Measurements from ENCODE around the gene P3H2. TPM values are rescaled to one million over a fixed set of nuclear protein-coding genes. Genes with fewer than 3 reads are reported as not detected.

P3H2 gene
- total and polyA plus RNA-seq, 2 of the 4 experiments (the other 2 are of a cell fraction) = 54.7 to 64.3 TPM

DNA sequence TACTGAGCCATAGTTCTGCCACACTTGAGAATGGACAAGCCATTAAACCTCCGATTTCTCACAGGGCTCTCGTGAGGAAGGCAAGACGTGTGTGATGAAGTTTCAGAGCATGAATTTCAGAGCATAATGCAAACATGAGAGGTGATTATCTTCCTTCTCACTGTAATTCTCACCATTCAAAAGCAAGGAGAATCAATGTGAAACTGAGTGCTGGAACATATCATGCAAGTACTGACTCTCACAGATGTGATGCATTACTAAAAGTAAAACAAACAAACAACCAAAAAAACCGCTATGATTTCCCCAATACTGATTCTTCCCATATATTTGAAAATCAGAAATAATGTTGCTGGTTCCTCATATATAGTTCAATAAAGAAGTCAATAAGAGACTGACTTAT, 23.7 kb downstream of the P3H2 start:
- no TSS peak for BruUV-seq (replicated peaks)
- peak overlapping the region; percentile 66; the same call in 1 of the 2 replicates for H3K27ac ChIP-seq (ENCODE audit: insufficient read depth, low read length)
- H4K5ac ChIP-seq (ENCODE audit: low read depth, low read length) = peak overlapping the region; percentile 95
- peak overlapping the region; percentile 77 for H3K4me2 ChIP-seq (ENCODE audit: low read depth, low read length)
- H2AK5ac ChIP-seq (ENCODE audit: low read depth, low read length) = peak overlapping the region; percentile 67; the same call in 1 of the 2 replicates
- H3K18ac ChIP-seq (ENCODE audit: low read depth, low read length) = peak overlapping the region; percentile 97
- peaks cover 16% of the 10 kb centered on the region for H3K9me1 ChIP-seq (ENCODE audit: insufficient read depth, low read length)
- 60% methylated on average over 1 of the region's 4 CpGs; no CpG with 5 or more reads in 1 of the 2 experiments for WGBS, 2 experiments (ENCODE audit: extremely low coverage in 2 of 2, insufficient read length in 1 of 2)
- H2AK9ac ChIP-seq (replicated peaks; ENCODE audit: low read depth, low read length, poor library complexity) = no peak overlapping the region
- no peak overlapping the region for H3K4me3 ChIP-seq (ENCODE audit: insufficient read depth, low read depth, low read length)
- H3K36me3 ChIP-seq (ENCODE audit: control insufficient read depth, insufficient read depth, low read length) = no peaks in the 10 kb centered on the region; the same call in 1 of the 2 replicates
- peak overlapping the region; percentile 84 for H3K14ac ChIP-seq (replicated peaks; ENCODE audit: low read depth, low read length)
- ATAC-seq (ENCODE audit: low read depth) (no peak), DNase-seq (no peak)
- ChIA-PET POLR2A (ENCODE audit: unreplicated experiment) (no interaction called here), CTCF (no interaction called here)
- peaks cover 16 to 52% of the 10 kb centered on the region in 2 experiments for H3K79me1 ChIP-seq (ENCODE audit: low read depth in 1 of 2, low read length in 2 of 2)
- peak overlapping the region; percentile 73 for H3K4ac ChIP-seq (ENCODE audit: low read depth, low read length)
- TF ChIP-seq, protein P1, sequence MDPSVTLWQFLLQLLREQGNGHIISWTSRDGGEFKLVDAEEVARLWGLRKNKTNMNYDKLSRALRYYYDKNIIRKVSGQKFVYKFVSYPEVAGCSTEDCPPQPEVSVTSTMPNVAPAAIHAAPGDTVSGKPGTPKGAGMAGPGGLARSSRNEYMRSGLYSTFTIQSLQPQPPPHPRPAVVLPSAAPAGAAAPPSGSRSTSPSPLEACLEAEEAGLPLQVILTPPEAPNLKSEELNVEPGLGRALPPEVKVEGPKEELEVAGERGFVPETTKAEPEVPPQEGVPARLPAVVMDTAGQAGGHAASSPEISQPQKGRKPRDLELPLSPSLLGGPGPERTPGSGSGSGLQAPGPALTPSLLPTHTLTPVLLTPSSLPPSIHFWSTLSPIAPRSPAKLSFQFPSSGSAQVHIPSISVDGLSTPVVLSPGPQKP (IDR thresholded peaks at IDR 0.05; ENCODE audit: borderline replicate concordance, low read depth, low read length) = no peak
- TF ChIP-seq, protein P2, sequence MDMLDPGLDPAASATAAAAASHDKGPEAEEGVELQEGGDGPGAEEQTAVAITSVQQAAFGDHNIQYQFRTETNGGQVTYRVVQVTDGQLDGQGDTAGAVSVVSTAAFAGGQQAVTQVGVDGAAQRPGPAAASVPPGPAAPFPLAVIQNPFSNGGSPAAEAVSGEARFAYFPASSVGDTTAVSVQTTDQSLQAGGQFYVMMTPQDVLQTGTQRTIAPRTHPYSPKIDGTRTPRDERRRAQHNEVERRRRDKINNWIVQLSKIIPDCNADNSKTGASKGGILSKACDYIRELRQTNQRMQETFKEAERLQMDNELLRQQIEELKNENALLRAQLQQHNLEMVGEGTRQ (IDR thresholded peaks at IDR 0.05; ENCODE audit: low read depth, low read length) = no peak
- no peak for TF ChIP-seq SMC3 (IDR thresholded peaks at IDR 0.05; ENCODE audit: low read depth, low read length)
- dilution Hi-C loops (cut with HindIII; ENCODE audit: low sequenced_read_pairs, unreplicated experiment) = no loop called here
- no peaks in the 10 kb centered on the region for H3K27me3 ChIP-seq (ENCODE audit: control insufficient read depth, insufficient read depth, low read length)
- intact Hi-C loops (cut with micrococcal nuclease) = no loop called here
- H2BK15ac ChIP-seq (ENCODE audit: low read depth, low read length) = peak overlapping the region; percentile 23; the same call in 1 of the 3 replicates
- peak overlapping the region; percentile 49 for H2BK5ac ChIP-seq (ENCODE audit: low read depth, low read length, poor library complexity, severe bottlenecking)
- 0 out of 2 replicates have a peak overlapping the region, but pooled peaks have one; percentile 31 for H4K91ac ChIP-seq (ENCODE audit: insufficient read depth, low read depth, low read length)
- 0 out of 2 replicates have a peak, but pooled peaks cover 3% of the 10 kb centered on the region for H4K20me1 ChIP-seq (ENCODE audit: insufficient read depth, low read length)
- peak overlapping the region; percentile 77 for H2BK120ac ChIP-seq (ENCODE audit: low read depth, low read length)
- H3K9ac ChIP-seq (ENCODE audit: low read depth, low read length) = no peak overlapping the region
- H3K9me3 ChIP-seq (ENCODE audit: control insufficient read depth, insufficient read depth, low read length) = no peaks in the 10 kb centered on the region
- in situ Hi-C loops (cut with MboI; ENCODE audit: low sequenced_read_pairs) = no loop called here
- peaks cover 14% of the 10 kb centered on the region for H3K4me1 ChIP-seq (ENCODE audit: control insufficient read depth, insufficient read depth, low read length)
- H4K8ac ChIP-seq (ENCODE audit: low read depth in 2 of 2, low read length in 2 of 2) = peak overlapping the region in 1 of 2 experiments; percentile 48; a peak in 2 of 4 replicates
- H3K23ac ChIP-seq (ENCODE audit: low read depth, low read length) = peak overlapping the region; percentile 83
- 0 out of 2 replicates have a peak overlapping the region, but pooled peaks have one; percentile 58 for H3K56ac ChIP-seq (ENCODE audit: extremely low read depth, insufficient read depth, low read length)
- no peak overlapping the region for H2AFZ ChIP-seq (replicated peaks; ENCODE audit: low read length, poor library complexity)
- peak overlapping the region; percentile 75; the same call in 1 of the 2 replicates for H2BK20ac ChIP-seq (ENCODE audit: low read depth, low read length)

All from IMR-90 (cell line).